ENCODE results near the gene TGM3. TPM values are rescaled to one million over a fixed set of nuclear protein-coding genes. Genes with fewer than 3 reads are reported as not detected.

TGM3 gene
- total RNA-seq, 1 donor from 2014 or later, result not detected

DNA sequence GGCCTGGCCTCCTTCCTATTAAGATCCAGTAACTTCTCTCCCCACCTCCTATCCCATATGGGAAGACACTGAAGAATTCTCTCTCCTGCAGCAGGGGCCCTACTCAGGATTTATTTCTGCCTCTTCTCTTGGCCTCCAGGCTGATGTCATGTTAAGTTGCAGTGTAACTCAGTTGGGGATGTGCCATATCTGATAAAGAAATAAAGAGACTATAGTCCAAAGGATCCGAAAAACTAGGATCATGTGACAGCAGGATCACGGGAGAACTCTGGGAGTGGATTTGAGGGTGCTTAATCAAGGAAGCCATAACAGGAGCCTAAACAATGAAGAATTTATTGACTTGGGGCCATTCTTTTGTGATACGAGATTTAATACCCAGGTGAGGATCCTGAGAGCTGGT, 46.4 kb downstream of the TGM3 start:
- Histone ChIP-seq H3K36me3 (no peaks in the 10 kb centered on the region), H3K9me3 (replicated peaks) (peaks cover 8% of the 10 kb centered on the region), H3K4me1 (no peaks in the 10 kb centered on the region), H3K4me3 (no peak overlapping the region), H3K27me3 (ENCODE audit: low read depth) (peaks cover 75% of the 10 kb centered on the region), H3K27ac (replicated peaks) (no peak overlapping the region)
- no peak for DNase-seq
- TF ChIP-seq, protein P1, sequence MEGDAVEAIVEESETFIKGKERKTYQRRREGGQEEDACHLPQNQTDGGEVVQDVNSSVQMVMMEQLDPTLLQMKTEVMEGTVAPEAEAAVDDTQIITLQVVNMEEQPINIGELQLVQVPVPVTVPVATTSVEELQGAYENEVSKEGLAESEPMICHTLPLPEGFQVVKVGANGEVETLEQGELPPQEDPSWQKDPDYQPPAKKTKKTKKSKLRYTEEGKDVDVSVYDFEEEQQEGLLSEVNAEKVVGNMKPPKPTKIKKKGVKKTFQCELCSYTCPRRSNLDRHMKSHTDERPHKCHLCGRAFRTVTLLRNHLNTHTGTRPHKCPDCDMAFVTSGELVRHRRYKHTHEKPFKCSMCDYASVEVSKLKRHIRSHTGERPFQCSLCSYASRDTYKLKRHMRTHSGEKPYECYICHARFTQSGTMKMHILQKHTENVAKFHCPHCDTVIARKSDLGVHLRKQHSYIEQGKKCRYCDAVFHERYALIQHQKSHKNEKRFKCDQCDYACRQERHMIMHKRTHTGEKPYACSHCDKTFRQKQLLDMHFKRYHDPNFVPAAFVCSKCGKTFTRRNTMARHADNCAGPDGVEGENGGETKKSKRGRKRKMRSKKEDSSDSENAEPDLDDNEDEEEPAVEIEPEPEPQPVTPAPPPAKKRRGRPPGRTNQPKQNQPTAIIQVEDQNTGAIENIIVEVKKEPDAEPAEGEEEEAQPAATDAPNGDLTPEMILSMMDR (IDR thresholded peaks at IDR 0.05; ENCODE audit: borderline replicate concordance), result no peak
- intact Hi-C loops (cut with micrococcal nuclease), result no loop called here

DNA sequence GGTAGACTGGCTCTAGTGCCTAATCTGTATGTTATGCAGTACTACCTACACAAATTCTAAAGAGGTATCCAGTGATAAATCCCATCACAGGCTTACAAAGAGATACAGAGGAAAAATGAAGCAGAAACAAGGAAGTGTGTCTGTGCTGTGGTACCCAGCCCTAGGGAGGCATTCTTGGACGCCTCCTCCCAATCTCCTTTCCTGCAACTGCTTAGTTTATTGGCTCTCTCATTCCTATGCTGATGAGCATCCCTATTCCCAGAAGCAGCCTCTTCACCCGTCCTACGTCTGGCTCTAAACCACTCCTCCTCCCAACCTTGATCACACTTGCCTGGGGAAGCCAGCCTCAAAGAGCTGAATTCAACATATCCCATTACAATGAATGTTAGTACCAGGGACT, 50.4 kb downstream of the TGM3 start:
- no peaks in the 10 kb centered on the region for H3K36me3 ChIP-seq
- H3K4me3 ChIP-seq, result no peak overlapping the region
- no peak overlapping the region for H3K27ac ChIP-seq (replicated peaks)
- peaks cover 11% of the 10 kb centered on the region for H3K9me3 ChIP-seq (replicated peaks)
- H3K4me1 ChIP-seq, result no peaks in the 10 kb centered on the region
- H3K27me3 ChIP-seq (ENCODE audit: low read depth), result peaks cover 92% of the 10 kb centered on the region
- DNase-seq, result no peak
- TF ChIP-seq, protein P1 (IDR thresholded peaks at IDR 0.05; ENCODE audit: borderline replicate concordance), result no peak
- intact Hi-C loops (cut with micrococcal nuclease), result no loop called here

DNA sequence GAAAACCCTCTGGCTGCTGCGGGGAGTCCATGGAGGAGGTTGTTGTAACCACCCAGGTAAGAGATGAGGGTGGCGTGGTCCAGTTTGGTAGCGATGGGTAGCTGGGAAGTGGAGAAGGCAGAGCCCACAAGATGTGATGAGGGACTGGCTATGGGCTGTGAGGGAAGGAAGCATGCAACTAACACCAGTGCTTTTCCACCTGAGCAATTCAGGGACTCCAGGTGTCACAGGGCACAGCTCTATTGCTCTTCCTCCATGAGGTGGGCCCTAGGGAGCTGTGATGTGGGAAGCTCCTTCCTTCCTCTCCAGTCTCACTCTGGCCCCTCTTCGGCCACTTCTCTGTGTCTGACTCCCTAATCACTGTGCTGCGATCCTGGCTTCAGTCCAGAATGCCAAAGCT, 52.5 kb downstream of the TGM3 start:
- no peak for DNase-seq
- peaks cover 11% of the 10 kb centered on the region for H3K9me3 ChIP-seq (replicated peaks)
- intact Hi-C loops (cut with micrococcal nuclease), result no loop called here
- no peaks in the 10 kb centered on the region for H3K36me3 ChIP-seq
- H3K27ac ChIP-seq (replicated peaks), result no peak overlapping the region
- H3K4me1 ChIP-seq, result no peaks in the 10 kb centered on the region
- TF ChIP-seq, protein P1 (IDR thresholded peaks at IDR 0.05; ENCODE audit: borderline replicate concordance), result no peak
- H3K4me3 ChIP-seq, result no peak overlapping the region
- peaks cover 86% of the 10 kb centered on the region for H3K27me3 ChIP-seq (ENCODE audit: low read depth)

DNA sequence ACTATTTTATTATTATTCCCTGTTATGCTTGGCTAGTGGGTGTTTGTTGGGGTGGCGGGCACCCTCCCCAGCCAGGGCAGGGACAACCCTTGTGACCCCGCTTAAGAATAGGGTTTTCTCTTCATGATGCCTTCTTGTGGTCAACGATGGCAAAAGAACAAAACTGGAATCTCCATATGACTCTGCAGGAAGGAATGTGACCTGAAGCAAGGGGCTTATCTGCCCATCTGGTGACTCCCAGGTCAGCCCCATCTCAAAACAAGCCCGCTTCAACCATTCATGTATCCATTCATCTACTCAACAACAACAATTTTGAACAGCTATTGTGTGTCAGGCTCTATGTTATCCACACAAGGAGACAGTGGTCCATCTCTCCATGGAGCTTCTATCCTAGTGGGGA, 54.0 kb downstream of the TGM3 start:
- DNase-seq, result no peak
- TF ChIP-seq, protein P1 (IDR thresholded peaks at IDR 0.05; ENCODE audit: borderline replicate concordance), result no peak
- Histone ChIP-seq H3K9me3 (replicated peaks) (peaks cover 6% of the 10 kb centered on the region), H3K4me3 (no peak overlapping the region), H3K27ac (replicated peaks) (no peak overlapping the region), H3K27me3 (ENCODE audit: low read depth) (peaks cover 81% of the 10 kb centered on the region), H3K36me3 (no peaks in the 10 kb centered on the region), H3K4me1 (no peaks in the 10 kb centered on the region)
- intact Hi-C loops (cut with micrococcal nuclease), result no loop called here

DNA sequence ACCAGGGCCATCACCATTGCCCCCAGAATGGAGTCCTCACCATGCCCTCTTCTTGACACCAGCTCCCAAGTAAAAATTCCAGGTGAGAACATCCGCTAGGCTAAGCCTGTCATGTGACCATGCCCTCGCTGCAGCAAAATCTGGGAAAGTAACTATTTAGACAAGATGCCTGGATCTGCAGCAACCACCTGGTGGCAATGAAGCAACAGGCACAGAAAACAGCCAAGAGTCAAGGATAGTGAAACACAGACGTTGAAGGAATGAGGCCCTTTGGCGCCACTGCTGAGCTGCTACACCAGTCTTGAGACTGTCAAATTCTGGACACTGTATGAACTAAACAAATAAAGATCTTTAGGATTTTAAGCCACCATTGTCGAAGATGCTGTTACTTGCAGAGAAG, 54.8 kb downstream of the TGM3 start:
- peaks cover 73% of the 10 kb centered on the region for H3K27me3 ChIP-seq (ENCODE audit: low read depth)
- no peak overlapping the region for H3K27ac ChIP-seq (replicated peaks)
- no peak overlapping the region for H3K4me3 ChIP-seq
- H3K4me1 ChIP-seq, result no peaks in the 10 kb centered on the region
- no peaks in the 10 kb centered on the region for H3K36me3 ChIP-seq
- intact Hi-C loops (cut with micrococcal nuclease), result no loop called here
- TF ChIP-seq, protein P1 (IDR thresholded peaks at IDR 0.05; ENCODE audit: borderline replicate concordance), result no peak
- DNase-seq, result no peak
- H3K9me3 ChIP-seq (replicated peaks), result peaks cover 6% of the 10 kb centered on the region

DNA sequence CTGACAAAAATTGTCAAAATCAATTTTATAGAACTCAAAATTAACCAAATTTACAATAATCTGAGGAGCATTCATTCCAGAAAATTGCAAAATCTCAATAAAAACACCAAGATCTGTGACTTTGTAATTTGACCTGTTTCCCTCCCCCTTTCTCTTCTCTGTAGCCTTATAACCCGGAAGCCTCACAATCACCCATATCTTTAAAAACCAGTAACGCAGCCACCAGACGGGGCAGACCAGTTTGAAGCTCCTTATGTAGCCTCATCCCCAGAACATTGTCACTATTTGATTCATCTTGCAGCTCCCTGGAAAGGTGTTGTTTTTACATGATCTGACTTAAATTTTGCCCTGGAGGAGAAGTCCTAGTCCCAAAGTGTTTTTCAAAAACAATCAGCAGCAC, 57.4 kb downstream of the TGM3 start:
- H3K36me3 ChIP-seq, result no peaks in the 10 kb centered on the region
- no peak overlapping the region for H3K27ac ChIP-seq (replicated peaks)
- TF ChIP-seq, protein P1 (IDR thresholded peaks at IDR 0.05; ENCODE audit: borderline replicate concordance), result no peak
- no peaks in the 10 kb centered on the region for H3K9me3 ChIP-seq (replicated peaks)
- intact Hi-C loops (cut with micrococcal nuclease), result no loop called here
- no peak for DNase-seq
- no peak overlapping the region for H3K4me3 ChIP-seq
- H3K27me3 ChIP-seq (ENCODE audit: low read depth), result peaks cover 48% of the 10 kb centered on the region
- no peaks in the 10 kb centered on the region for H3K4me1 ChIP-seq

Measured in left ventricle myocardium inferior (tissue), 1 donor.